Heart right ventricle (tissue), 16 donors: ENCODE measurements around the gene GAB2. TPM values are rescaled to one million over a fixed set of nuclear protein-coding genes. Genes with fewer than 3 reads are reported as not detected.
A peak's percentile ranks its signal among the peaks of the same experiment; 100 is the strongest.

Experiments
- ATAC-seq, 8 donors: fragments of 200-7000 bp; cut with Tn5 transposase; one replicate each; pipeline ENCODE4 v1.9.1; 2020; ENCODE audit warnings: mild to moderate bottlenecking in 8 of 8, moderate library complexity in 8 of 8, moderate number of reproducible peaks in 1 of 8
- DNase-seq, 2 donors: peaks; one replicate each; pipeline ENCODE4 v3.0.0-alpha.2; 2020
- H3K27ac ChIP-seq, 10 donors: fragments of 200-600 bp; sonication (generic) in 2 of 10; one replicate each; pipeline versions ENCODE4 v1.5.0 to v1.8.0; 2020 to 2022; ENCODE audit warnings: mild to moderate bottlenecking in 3 of 10
- H3K27me3 ChIP-seq, 7 donors: fragments of 200-600 bp; one replicate each; pipeline ENCODE4 v1.8.0; 2021 to 2022; ENCODE audit warnings: mild to moderate bottlenecking in 2 of 7
- H3K36me3 ChIP-seq, 9 donors: fragments of 200-600 bp; sonication (generic) in 1 of 9; one replicate each; pipeline versions ENCODE4 v1.5.0 to v1.8.0; 2020 to 2022; ENCODE audit warnings: mild to moderate bottlenecking in 2 of 9
- H3K4me1 ChIP-seq, 9 donors: fragments of 200-600 bp; sonication (generic) in 1 of 9; one replicate each; pipeline versions ENCODE4 v1.5.0 to v1.8.0; 2020 to 2022; ENCODE audit warnings: mild to moderate bottlenecking in 4 of 9
- H3K4me3 ChIP-seq, 10 donors: fragments of 200-600 bp; sonication (generic) in 2 of 10; one replicate each; pipeline versions ENCODE4 v1.5.0 to v1.8.0; 2020 to 2022; ENCODE audit warnings: mild to moderate bottlenecking in 7 of 10, moderate library complexity in 2 of 10
- H3K9me3 ChIP-seq, 11 donors: fragments of 200-600 bp in 10 of 11; sonication (generic) in 2 of 11; one replicate each; pipeline versions ENCODE4 v1.5.0 to v1.8.0; 2013 to 2022; ENCODE audit warnings: mild to moderate bottlenecking in 2 of 11, control low read depth in 1 of 11, moderate library complexity in 1 of 11
- CTCF ChIP-seq, 9 donors: fragments of 200-600 bp; sonication (generic) in 2 of 9; IDR thresholded peaks; one replicate each; pipeline versions ENCODE4 v1.5.0 to v1.8.0; 2021 to 2022; ENCODE audit warnings: antibody characterized with exemption in 9 of 9, mild to moderate bottlenecking in 5 of 9, moderate library complexity in 1 of 9
- WGBS, 2 donors: extraction: QIAGEN DNeasy Blood & Tissue Kit; methylation state at CpG; one replicate each; pipeline ENCODE4 v1.1.7; 2013; ENCODE audit warnings: inconsistent platforms in 1 of 2; 5-methylcytosine and 5-hydroxymethylcytosine counted together
- intact Hi-C, 10 donors: fragments of 100-400 bp; cut with DNase I; formaldehyde crosslinking; loops; one replicate each; pipeline versions ENCODE4 v1.11.1 to v1.14.2; 2022
- polyA plus RNA-seq, 2 donors: library from polyadenylated mRNA; stranded (reverse); fragments of 200-250 nt; gene quantifications; one replicate each; pipeline ENCODE4 v1.2.3, GENCODE V29; 2013
- total RNA-seq, 10 donors: library from RNA; stranded (reverse); fragmentation: NEBNext Ultra II Directional in 3 of 10; extraction: Animal tissue kit (Norgen Biotek cat#: 25700) in 3 of 10; gene quantifications; one replicate each; pipeline versions ENCODE4 v1.2.1 to v1.2.4, GENCODE V29; 2021 to 2023
- donor health status: Arrhythmogenic right ventricular cardiomyopathy.
- donor health status: ischemic (EF 13 %, LVEDD 7.1; RV severe dilation, severe dysfunction).
- donor health status: healthy with polysubstance abuse.
- donor health status: DM: no; HTN: yes; CAD: no.
- donor health status: DM: no; HTN: no; CAD: no.
- donor health status: ischemic (EF 25% LVEDD 6.9; RV normal size, moderate dysfunction).
- donor health status: ischemic (EF 25% LVEDD 5.7; RV mildly dilated, moderate dysfunction).
- donor health status: healthy.
- donor health status: DM: yes; HTN: yes; CAD: no.
- donor health status: Ischemic cardiomyopathy.
- donor health status: ischemic (EF 35%, LVEDD 5.7; RV mildly dilated, moderate dysfunction).
- donor health status: nonischemic (EF 11% LVEDD 7.7; RV severe dilation, severe dysfunction).
- donor health status: DM: yes; HTN: yes; CAD: no.
- donor health status: PGD.
- donor health status: ischemic (EF 29% LVEDD 5.4; RV normal size, mild dysfunction).
- donor health status: nonischemic (EF 23%, LVEDD 6.1; RV moderate dilation, normal function).

The GAB2 gene
- total and polyA plus RNA-seq, 12 donors = 5.0 to 44.6 (median 27.0) TPM

- H3K27ac ChIP-seq = peak overlapping the region in 2 of 10 donors; percentile 15 to 60
- DNase-seq (no peak), ATAC-seq (peak in 5 of 8 donors; percentile 24 to 81 (median 53))
- H3K9me3 ChIP-seq = no peaks in the 10 kb centered on the region
- WGBS, 2 donors = 90 to 92% methylated on average over 2 of the region's 2 CpGs
- H3K4me3 ChIP-seq = no peak overlapping the region
- H3K4me1 ChIP-seq = peaks cover 23 to 77% (median 64%) of the 10 kb centered on the region in 9 donors
- TF ChIP-seq CTCF (IDR thresholded peaks at IDR 0.05) = no peak
- no peaks in the 10 kb centered on the region for H3K36me3 ChIP-seq
- intact Hi-C loops = loop anchor here in 6 of 10 donors (5.0 to 10.0 kb wide), 4 partner anchors 39 to 104 kb away; partner anchors contain the start of gene GAB2 (in 5 of the 6)
- H3K27me3 ChIP-seq = no peaks in the 10 kb centered on the region
Measured at GRCh38 chr11:78313181-78313795, 104.3 kb downstream of the GAB2 start.

- 91 to 94% methylated on average over 4 of the region's 4 CpGs for WGBS, 2 donors
- no peaks in the 10 kb centered on the region for H3K27me3 ChIP-seq
- TF ChIP-seq CTCF (IDR thresholded peaks at IDR 0.05) = no peak
- H3K4me1 ChIP-seq = peaks cover 20 to 71% (median 58%) of the 10 kb centered on the region in 9 donors
- no peaks in the 10 kb centered on the region for H3K36me3 ChIP-seq
- intact Hi-C loops = loop anchor here in 6 of 10 donors (5.0 to 10.0 kb wide), 4 partner anchors 40 to 105 kb away; partner anchors contain the start of gene GAB2 (in 5 of the 6)
- ATAC-seq (no peak), DNase-seq (no peak)
- H3K4me3 ChIP-seq = no peak overlapping the region
- H3K9me3 ChIP-seq = no peaks in the 10 kb centered on the region
- H3K27ac ChIP-seq = peak overlapping the region in 1 of 10 donors; percentile 15
Measured at GRCh38 chr11:78312712-78313111, 104.9 kb downstream of the GAB2 start.

GRCh38 chr11:78311702-78312371 lies 105.8 kb downstream of the GAB2 start:
- 80 to 82% methylated on average over 5 of the region's 5 CpGs for WGBS, 2 donors
- DNase-seq (no peak), ATAC-seq (no peak)
- Histone ChIP-seq H3K27me3 (no peaks in the 10 kb centered on the region), H3K4me3 (no peak overlapping the region), H3K27ac (peak overlapping the region in 7 of 10 donors; percentile 9 to 80 (median 48)), H3K36me3 (no peaks in the 10 kb centered on the region), H3K9me3 (no peaks in the 10 kb centered on the region), H3K4me1 (peaks cover 20 to 69% (median 58%) of the 10 kb centered on the region in 9 donors)
- TF ChIP-seq CTCF (IDR thresholded peaks at IDR 0.05) = no peak
- intact Hi-C loops = loop anchor here in 6 of 10 donors (5.0 to 10.0 kb wide), 4 partner anchors 40 to 105 kb away; partner anchors contain the start of gene GAB2 (in 5 of the 6)

- WGBS, 2 donors = 2 to 4% methylated on average over 6 of the region's 6 CpGs
- no peak for TF ChIP-seq CTCF (IDR thresholded peaks at IDR 0.05)
- Histone ChIP-seq H3K4me3 (peak overlapping the region in 4 of 10 donors; percentile 23 to 30 (median 26)), H3K27ac (peak overlapping the region in 9 of 10 donors; percentile 6 to 80 (median 70)), H3K4me1 (peaks cover 20 to 69% (median 61%) of the 10 kb centered on the region in 9 donors), H3K27me3 (no peaks in the 10 kb centered on the region), H3K9me3 (no peaks in the 10 kb centered on the region), H3K36me3 (no peaks in the 10 kb centered on the region)
- DNase-seq = peak; percentile 73 to 77
- peak; percentile 85 to 95 (median 88) for ATAC-seq
- intact Hi-C loops = loop anchor here in 6 of 10 donors (5.0 to 10.0 kb wide), 4 partner anchors 42 to 107 kb away; partner anchors contain the start of gene GAB2 (in 5 of the 6)
Measured at GRCh38 chr11:78310500-78310909, 107.1 kb downstream of the GAB2 start.
